ENCODE data around the gene CYSLTR2. TPM values are rescaled to one million over a fixed set of nuclear protein-coding genes. Genes with fewer than 3 reads are reported as not detected.

Gene CYSLTR2
- total RNA-seq, 4 donors from 2014 or later: 0.19 to 2.4 (median 0.49) TPM

- TF ChIP-seq, protein P1, sequence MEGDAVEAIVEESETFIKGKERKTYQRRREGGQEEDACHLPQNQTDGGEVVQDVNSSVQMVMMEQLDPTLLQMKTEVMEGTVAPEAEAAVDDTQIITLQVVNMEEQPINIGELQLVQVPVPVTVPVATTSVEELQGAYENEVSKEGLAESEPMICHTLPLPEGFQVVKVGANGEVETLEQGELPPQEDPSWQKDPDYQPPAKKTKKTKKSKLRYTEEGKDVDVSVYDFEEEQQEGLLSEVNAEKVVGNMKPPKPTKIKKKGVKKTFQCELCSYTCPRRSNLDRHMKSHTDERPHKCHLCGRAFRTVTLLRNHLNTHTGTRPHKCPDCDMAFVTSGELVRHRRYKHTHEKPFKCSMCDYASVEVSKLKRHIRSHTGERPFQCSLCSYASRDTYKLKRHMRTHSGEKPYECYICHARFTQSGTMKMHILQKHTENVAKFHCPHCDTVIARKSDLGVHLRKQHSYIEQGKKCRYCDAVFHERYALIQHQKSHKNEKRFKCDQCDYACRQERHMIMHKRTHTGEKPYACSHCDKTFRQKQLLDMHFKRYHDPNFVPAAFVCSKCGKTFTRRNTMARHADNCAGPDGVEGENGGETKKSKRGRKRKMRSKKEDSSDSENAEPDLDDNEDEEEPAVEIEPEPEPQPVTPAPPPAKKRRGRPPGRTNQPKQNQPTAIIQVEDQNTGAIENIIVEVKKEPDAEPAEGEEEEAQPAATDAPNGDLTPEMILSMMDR (IDR thresholded peaks at IDR 0.05; ENCODE audit: low read depth): no peak
These were observed 27.7 kb upstream of the CYSLTR2 start for GRCh38 chr13:48626077-48626449.

DNA sequence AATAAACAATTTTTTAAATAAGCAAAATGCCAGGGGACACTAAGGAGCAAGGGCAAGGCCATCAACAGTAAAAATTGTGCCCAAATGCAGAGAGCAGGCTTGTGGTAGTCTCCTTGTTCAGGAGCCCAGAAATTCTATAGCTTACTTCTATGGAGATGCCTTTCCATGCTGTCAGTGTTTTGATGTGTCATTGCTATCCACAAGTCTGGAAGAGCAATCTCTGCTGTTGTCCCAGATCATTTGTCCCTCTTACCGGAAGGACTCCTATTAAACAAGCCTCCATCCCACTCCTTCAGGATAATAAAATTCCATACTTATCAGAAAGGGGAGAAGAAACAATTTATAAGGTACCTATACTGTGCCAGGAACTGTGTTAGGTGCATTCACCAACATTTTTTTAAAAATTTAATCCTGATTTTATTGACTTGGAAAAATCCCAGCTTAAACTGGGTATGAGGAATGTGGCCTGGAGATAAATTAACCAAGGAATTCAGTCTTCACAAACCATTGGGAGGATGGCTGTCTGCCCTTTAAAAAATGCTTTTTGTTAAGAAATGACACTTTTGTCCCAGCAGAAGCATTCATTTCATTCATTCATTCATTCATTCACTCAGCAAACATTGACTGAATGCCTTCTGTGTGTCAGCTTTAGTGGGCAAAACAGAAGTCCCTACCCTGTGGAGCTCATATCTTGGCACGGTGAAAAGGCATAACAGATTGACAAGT lies 26.8 kb upstream of the CYSLTR2 start:
- TF ChIP-seq, protein P1 (IDR thresholded peaks at IDR 0.05; ENCODE audit: low read depth): no peak

GRCh38 chr13:48629277-48629676 lies 24.5 kb upstream of the CYSLTR2 start:
- TF ChIP-seq, protein P1 (IDR thresholded peaks at IDR 0.05; ENCODE audit: low read depth): no peak

GRCh38 chr13:48630291-48630690 lies 23.4 kb upstream of the CYSLTR2 start:
- TF ChIP-seq, protein P1 (IDR thresholded peaks at IDR 0.05; ENCODE audit: low read depth): no peak

- TF ChIP-seq, protein P1 (IDR thresholded peaks at IDR 0.05; ENCODE audit: low read depth): no peak
These were observed 23.0 kb upstream of the CYSLTR2 start for GRCh38 chr13:48630773-48631172.

GRCh38 chr13:48631441-48631840 lies 22.3 kb upstream of the CYSLTR2 start:
- TF ChIP-seq, protein P1 (IDR thresholded peaks at IDR 0.05; ENCODE audit: low read depth): no peak

- TF ChIP-seq, protein P1 (IDR thresholded peaks at IDR 0.05; ENCODE audit: low read depth): no peak
These were observed 20.0 kb upstream of the CYSLTR2 start for GRCh38 chr13:48633700-48634099.
